Activated T-cell treated with anti-CD3 and anti-CD28 coated beads, Interleukin-2, amount 50 U/mL, for 24 hours (primary cell): Measurements from ENCODE around the gene VGLL2.
"Not testable (repeated sequence)": the region's sequence is repeated elsewhere in the genome, so short reads cannot be mapped to it uniquely, and the experiment has no call there.

ENCODE experiments used
- DNase-seq: peaks from one replicate; pipeline ENCODE4 v3.0.0-alpha.2; 2020
- H3K27ac Mint-ChIP-seq: 2 replicates; pipeline ENCODE4 v1.8.0; 2020; ENCODE audit warnings: mild to moderate bottlenecking, mixed read lengths
- H3K27me3 Mint-ChIP-seq: 2 replicates; pipeline ENCODE4 v1.8.0; 2020; ENCODE audit warnings: mixed read lengths
- H3K36me3 Mint-ChIP-seq: 2 replicates; pipeline ENCODE4 v1.8.0; 2020; ENCODE audit warnings: low read depth, mixed read lengths
- H3K4me1 Mint-ChIP-seq: 2 replicates; pipeline ENCODE4 v1.8.0; 2020; ENCODE audit warnings: low read depth, mixed read lengths
- H3K4me3 Mint-ChIP-seq: 2 replicates; pipeline ENCODE4 v1.8.0; 2020; ENCODE audit warnings: mild to moderate bottlenecking, moderate library complexity, mixed read lengths
- H3K9me3 Mint-ChIP-seq: 2 replicates; pipeline ENCODE4 v1.8.0; 2020; ENCODE audit warnings: mixed read lengths

Gene VGLL2, protein sequence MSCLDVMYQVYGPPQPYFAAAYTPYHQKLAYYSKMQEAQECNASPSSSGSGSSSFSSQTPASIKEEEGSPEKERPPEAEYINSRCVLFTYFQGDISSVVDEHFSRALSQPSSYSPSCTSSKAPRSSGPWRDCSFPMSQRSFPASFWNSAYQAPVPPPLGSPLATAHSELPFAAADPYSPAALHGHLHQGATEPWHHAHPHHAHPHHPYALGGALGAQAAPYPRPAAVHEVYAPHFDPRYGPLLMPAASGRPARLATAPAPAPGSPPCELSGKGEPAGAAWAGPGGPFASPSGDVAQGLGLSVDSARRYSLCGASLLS

DNA sequence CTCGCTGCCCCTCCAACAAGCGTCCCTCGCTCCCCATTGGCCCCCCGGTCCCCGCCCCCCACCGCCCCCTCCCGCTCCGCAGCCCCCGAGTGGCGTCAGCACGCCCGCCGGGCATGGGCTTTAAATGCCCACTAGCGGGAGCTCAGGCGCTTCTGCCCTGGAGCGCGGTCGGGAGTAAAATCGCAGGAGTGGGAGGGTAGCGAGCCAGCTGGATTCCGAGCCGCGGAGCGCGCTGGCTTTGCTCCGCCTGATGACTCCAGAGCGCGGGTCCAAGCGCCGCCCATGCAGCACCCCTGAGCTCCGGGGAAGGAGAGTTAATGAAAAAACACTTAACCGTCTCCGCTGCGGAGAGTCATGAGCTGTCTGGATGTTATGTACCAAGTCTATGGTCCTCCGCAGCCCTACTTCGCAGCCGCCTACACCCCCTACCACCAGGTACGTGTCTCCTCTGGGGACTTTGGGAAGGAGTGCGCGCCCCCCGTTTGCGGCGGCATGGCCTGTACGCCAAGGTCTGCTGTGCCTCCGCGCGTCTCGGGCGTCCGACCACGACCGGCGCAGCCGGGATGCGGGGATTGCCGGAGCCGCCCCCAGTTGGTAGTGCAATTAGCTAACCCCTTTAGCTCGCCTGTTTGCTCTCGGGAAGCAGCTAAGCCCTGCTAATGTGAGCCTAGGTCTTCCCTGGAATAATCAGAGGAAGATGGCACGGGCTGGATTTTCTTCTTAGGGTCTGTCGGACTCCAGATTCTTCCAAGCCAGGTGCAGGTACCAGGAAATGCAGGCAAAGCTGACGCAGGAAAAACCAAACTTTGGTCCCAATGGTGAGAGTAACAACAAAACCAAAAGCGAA, at the start of gene VGLL2:
Gene VGLL2 (plus strand): TSS at position 149 of the 847 bp plus-strand sequence. CDS start 206 bp downstream, at position 355.
- Mint-ChIP-seq H3K27ac (no peak within 1 kb of the TSS), H3K36me3 (no peaks in the 10 kb centered on the region), H3K4me3 (peak within 1 kb of the TSS; percentile 67), H3K4me1 (peaks cover 22% of the 10 kb centered on the region), H3K27me3 (peaks cover 93% of the 10 kb centered on the region), H3K9me3 (peaks cover 3% of the 10 kb centered on the region)
- DNase-seq: peak; percentile 35

DNA sequence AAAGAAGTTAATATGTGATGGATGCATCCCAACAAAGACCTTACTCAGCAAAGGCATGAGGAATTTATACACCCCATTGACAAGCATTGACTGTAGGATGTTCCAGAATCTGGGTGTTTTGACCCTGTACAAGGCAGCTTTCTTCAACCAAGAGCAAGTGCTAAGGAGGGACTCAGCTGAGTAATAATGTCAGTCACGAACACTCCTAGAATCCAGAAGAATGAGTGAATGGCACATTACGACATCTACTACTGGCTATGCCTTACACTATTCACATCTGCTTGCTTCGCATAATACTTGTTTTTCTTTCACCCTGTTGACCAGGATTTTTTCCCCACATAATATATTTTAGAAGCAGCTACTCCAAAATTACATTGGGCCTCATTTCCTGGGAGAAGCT, 42.5 kb upstream of the VGLL2 start:
- no peaks in the 10 kb centered on the region for H3K36me3 Mint-ChIP-seq
- no peaks in the 10 kb centered on the region for H3K4me1 Mint-ChIP-seq
- H3K27me3 Mint-ChIP-seq: no peaks in the 10 kb centered on the region
- no peak for DNase-seq
- no peak overlapping the region for H3K27ac Mint-ChIP-seq
- no peak overlapping the region for H3K4me3 Mint-ChIP-seq
- no peaks in the 10 kb centered on the region for H3K9me3 Mint-ChIP-seq

DNA sequence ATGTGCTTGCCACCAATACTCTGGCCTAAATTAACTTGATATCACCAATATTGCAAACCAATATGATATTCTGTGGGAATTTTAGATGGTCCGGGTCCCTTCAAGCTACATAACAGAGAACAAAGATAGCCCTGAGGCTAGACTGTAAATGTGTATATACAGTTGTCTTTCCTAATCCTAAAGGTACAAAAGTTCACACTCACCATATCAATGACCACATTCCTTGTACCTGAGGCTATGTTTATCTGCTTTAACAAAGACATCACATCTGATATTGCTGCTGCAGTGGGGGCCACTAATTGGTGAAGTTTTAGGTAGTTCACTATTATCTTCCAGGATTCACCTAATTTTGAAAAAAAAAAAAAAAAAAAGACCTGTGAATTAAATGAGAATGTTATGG, 38.6 kb upstream of the VGLL2 start:
- Mint-ChIP-seq H3K36me3 (no peaks in the 10 kb centered on the region), H3K27ac (no peak overlapping the region), H3K4me1 (no peaks in the 10 kb centered on the region), H3K27me3 (peaks cover 3% of the 10 kb centered on the region), H3K4me3 (no peak overlapping the region), H3K9me3 (peaks cover 6% of the 10 kb centered on the region)
- no peak for DNase-seq

DNA sequence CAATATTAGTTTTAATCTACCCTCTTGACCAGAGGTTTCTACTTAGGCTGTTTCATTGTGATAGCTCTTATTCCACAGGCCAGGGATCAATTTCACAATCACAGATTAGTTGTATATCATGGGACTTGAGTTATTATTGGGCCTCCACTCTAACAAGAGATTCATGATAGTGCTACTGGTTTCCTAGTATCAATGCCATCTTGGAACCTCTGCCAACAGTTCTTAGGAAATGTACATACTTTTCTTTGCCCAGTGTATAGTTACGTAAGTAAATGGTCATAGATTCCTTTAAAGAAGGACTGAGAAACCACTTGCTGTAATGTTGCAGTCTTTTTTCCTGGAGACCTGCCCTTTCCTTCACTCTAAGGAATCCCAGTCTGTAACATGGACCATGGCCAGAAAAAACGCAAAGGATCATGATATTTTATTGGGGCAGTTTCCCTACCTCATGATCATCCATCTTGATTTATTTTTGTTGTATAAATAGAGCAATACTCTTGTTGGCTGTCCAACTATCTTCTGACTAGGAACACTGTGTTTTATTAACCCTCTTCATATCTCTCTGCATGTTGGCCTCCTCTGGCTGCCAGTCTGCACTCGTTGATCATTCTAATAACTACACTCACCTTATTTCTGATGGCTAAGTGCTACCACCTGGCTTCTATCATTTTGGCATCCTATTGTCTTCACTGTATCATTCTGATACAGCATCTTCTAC, 38.0 kb upstream of the VGLL2 start:
- Mint-ChIP-seq H3K36me3 (no peaks in the 10 kb centered on the region), H3K4me3 (no peak overlapping the region), H3K4me1 (no peaks in the 10 kb centered on the region), H3K27me3 (peaks cover 3% of the 10 kb centered on the region), H3K9me3 (peaks cover 6% of the 10 kb centered on the region), H3K27ac (no peak overlapping the region)
- DNase-seq: no peak

DNA sequence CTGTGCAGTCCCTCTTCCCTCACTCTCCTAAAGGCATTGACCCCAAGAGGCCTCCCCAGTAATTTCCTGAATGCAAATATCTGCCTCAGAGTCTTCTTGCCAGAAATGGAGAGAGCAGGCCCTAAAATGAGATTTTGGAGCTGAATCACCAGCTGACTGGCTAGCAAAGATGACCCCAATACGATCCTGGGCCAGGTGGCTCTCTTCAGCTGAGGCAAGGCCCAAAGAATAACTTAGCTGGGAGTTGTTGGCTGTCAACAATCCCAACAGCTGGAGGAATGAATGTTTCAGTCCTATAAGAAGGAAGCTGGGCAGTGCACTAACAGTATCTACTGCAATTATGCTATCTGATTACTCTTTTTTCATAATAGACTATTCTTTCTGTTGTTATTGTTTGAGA, 37.2 kb upstream of the VGLL2 start:
- Mint-ChIP-seq H3K27ac (no peak overlapping the region), H3K36me3 (no peaks in the 10 kb centered on the region), H3K4me3 (no peak overlapping the region), H3K27me3 (peaks cover 3% of the 10 kb centered on the region), H3K9me3 (peaks cover 6% of the 10 kb centered on the region), H3K4me1 (no peaks in the 10 kb centered on the region)
- DNase-seq: no peak

DNA sequence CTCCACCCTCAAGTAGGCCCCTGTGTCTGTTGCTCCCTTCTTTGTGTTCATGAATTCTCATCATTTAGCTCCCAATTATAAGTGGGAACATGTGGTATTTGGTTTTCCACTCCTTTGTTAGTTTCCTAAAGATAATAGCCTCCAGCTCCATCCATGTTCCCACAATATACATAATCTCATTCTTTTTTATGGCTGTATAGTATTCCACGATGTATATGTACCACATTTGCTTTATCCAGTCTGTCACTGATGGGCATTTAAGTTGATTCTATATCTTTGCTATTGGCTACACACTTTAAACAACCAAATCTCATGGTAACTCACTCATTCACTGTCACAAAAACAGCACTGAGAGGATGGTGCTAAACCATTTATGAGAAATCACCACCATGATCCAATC, 35.5 kb upstream of the VGLL2 start:
- Mint-ChIP-seq H3K27me3 (peaks cover 3% of the 10 kb centered on the region), H3K36me3 (no peaks in the 10 kb centered on the region), H3K9me3 (peaks cover 6% of the 10 kb centered on the region), H3K27ac (no peak overlapping the region), H3K4me1 (no peaks in the 10 kb centered on the region), H3K4me3 (no peak overlapping the region)
- DNase-seq: no peak

DNA sequence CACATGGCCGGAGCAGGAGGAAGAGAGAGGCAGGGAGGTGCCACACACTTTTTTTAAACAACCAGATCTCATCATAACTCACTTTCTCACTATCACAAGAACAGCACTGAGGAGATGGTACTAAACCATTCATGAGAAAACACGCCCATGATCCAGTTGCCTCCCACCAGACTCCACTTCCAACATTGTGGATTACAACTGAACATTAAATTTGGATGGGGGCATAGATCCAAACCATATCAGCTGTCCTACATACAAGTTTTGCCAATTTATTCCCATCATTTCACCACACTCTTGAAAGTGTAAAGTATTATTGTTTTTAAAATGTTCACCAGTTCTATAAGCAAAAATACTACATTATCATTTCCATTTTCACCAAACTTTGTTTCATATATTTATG, 33.9 kb upstream of the VGLL2 start:
- Mint-ChIP-seq H3K4me1 (no peaks in the 10 kb centered on the region), H3K27me3 (peaks cover 3% of the 10 kb centered on the region), H3K27ac (no peak overlapping the region), H3K9me3 (peaks cover 6% of the 10 kb centered on the region), H3K4me3 (no peak overlapping the region), H3K36me3 (no peaks in the 10 kb centered on the region)
- no peak for DNase-seq

DNA sequence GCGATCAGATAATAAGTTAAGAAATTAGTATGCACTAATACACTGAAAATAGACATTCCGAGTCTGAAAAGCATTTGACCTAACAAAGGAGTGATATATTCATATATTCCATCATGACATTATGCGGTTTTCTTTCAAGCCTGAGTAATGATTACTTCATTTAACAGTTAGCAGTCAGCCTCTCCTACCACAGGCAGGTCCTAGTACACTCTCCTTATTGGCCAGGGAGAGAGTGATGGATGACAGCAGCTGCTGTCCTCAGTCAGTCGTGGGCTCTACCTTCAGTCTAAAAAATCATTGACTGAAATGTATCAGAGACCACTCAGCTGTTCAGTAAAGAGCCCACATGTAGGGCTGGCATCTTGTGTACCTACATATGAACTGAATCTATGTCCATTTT, 33.2 kb upstream of the VGLL2 start:
- Mint-ChIP-seq H3K27me3 (peaks cover 3% of the 10 kb centered on the region), H3K4me1 (no peaks in the 10 kb centered on the region), H3K36me3 (no peaks in the 10 kb centered on the region), H3K4me3 (no peak overlapping the region), H3K27ac (no peak overlapping the region), H3K9me3 (peaks cover 6% of the 10 kb centered on the region)
- DNase-seq: no peak

DNA sequence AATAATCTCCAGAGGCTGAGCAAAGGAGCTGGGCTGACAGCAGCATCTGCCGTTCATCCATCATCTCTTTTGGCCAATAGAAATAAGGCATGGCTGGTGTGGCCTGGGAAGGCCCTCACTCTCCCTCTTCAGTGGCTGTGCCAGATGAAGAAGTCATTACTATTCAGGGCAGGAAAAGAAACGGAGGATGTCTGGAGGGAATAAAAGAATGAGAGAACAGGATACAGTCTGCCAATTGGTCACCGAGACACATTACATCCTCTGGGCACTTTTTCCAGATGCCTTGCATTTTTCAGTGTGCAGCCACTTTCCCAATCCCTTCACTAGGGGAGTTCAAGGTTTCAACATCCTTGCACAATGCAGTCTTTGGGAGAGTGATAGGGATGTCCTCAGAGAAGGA, 32.2 kb upstream of the VGLL2 start:
- Mint-ChIP-seq H3K36me3 (no peaks in the 10 kb centered on the region), H3K9me3 (peaks cover 6% of the 10 kb centered on the region), H3K27ac (no peak overlapping the region), H3K4me1 (no peaks in the 10 kb centered on the region), H3K27me3 (peaks cover 3% of the 10 kb centered on the region), H3K4me3 (no peak overlapping the region)
- no peak for DNase-seq

DNA sequence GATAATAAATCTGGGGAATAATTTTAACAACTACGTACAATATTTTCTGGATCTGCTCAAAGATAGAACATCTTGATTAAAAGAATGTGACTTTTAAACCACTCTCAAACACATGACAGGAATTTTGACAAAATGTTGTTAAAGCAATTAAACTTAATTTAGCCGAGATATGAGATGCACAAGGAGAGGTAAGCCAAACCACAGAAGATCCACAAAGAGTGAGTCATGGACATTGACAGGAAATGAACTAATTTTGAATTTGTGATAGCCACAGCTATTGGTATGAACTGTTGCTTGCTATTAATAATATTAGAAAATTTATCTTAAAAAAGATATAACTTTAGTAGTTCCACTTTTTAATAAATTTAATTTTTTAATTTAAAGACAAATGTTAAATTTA, 27.8 kb upstream of the VGLL2 start:
- no peak for DNase-seq
- no peak overlapping the region for H3K4me3 Mint-ChIP-seq
- no peak overlapping the region for H3K27ac Mint-ChIP-seq
- H3K36me3 Mint-ChIP-seq: no peaks in the 10 kb centered on the region
- H3K4me1 Mint-ChIP-seq: no peaks in the 10 kb centered on the region
- no peaks in the 10 kb centered on the region for H3K9me3 Mint-ChIP-seq
- no peaks in the 10 kb centered on the region for H3K27me3 Mint-ChIP-seq

DNA sequence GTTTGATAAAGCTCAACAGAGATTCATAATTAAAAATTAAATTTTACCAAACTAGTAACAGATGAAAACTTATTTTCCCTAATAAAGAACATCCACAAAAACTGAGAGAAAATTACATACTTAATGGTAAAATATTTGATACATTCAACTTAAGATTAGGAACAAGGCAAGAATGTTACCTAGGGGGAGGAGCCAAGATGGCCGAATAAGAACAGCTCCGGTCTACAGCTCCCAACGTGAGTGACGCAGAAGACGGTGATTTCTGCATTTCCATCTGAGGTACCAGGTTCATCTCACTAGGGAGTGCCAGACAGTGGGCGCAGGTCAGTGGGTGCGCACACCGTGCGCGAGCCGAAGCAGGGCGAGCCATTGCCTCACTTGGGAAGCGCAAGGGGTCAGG, 20.8 kb upstream of the VGLL2 start:
- peak overlapping the region; percentile 69 for H3K4me3 Mint-ChIP-seq
- not testable (repeated sequence) for H3K9me3 Mint-ChIP-seq, H3K4me1 Mint-ChIP-seq, H3K36me3 Mint-ChIP-seq, H3K27ac Mint-ChIP-seq, H3K27me3 Mint-ChIP-seq, DNase-seq

DNA sequence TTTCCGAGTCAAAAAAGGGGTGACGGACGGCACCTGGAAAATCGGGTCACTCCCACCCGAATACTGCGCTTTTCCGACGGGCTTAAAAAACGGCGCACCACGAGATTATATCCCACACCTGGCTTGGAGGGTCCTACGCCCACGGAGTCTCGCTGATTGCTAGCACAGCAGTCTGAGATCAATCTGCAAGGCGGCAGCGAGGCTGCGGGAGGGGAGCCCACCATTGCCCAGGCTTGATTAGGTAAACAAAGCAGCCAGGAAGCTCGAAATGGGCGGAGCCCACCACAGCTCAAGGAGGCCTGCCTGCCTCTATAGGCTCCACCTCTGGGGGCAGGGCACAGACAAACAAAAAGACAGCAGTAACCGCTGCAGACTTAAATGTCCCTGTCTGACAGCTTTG, 20.4 kb upstream of the VGLL2 start:
- H3K36me3 Mint-ChIP-seq, DNase-seq: not testable (repeated sequence)

DNA sequence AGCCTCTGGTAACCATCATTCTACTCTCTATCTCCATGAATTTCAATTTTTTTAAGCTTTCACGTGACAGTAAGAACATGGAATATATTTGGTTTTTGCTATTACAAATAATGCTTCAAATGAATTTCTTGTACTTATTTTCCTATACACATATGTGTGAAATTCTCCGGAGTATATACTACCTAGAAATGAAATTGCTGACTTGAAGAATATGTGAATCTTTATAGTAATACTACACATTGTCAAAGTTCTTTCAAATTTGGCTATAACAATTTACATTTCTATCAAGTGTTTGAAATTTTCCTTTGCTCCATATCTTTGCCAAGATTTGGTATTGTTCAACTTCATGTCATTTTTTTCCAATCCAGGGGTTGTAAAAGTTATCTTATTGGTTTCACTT, 11.6 kb upstream of the VGLL2 start:
- H3K9me3 Mint-ChIP-seq: no peaks in the 10 kb centered on the region
- H3K4me3 Mint-ChIP-seq: no peak overlapping the region
- H3K36me3 Mint-ChIP-seq: no peaks in the 10 kb centered on the region
- no peaks in the 10 kb centered on the region for H3K4me1 Mint-ChIP-seq
- H3K27me3 Mint-ChIP-seq: peaks cover 2% of the 10 kb centered on the region
- H3K27ac Mint-ChIP-seq: no peak overlapping the region
- DNase-seq: no peak

More for the DNA sequence above, 20.4 kb upstream of the VGLL2 start:
- H3K4me3 Mint-ChIP-seq: peak overlapping the region; percentile 69
- H3K9me3 Mint-ChIP-seq, H3K27ac Mint-ChIP-seq, H3K27me3 Mint-ChIP-seq, H3K4me1 Mint-ChIP-seq: not testable (repeated sequence)

DNA sequence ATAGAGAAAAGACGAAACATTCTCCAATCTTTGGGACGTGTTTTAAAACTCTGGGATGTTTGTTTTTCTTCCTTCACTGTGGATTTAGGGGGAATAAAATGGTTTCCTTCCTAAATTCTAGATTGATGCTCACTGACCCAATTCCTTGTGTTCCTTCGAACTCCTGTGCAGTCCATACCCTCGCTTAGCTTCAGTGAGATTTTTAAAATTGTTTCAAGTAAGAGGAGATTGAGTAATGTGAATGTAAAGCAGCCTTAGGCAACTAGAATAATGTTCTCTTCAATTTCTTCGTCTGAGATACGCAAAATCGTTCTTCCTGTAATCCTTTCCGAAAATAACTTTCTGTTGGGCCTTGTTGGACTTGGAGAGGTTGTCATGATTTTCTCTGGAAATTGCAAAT, 2.6 kb upstream of the VGLL2 start:
- Mint-ChIP-seq H3K36me3 (no peaks in the 10 kb centered on the region), H3K4me3 (no peak overlapping the region), H3K9me3 (peaks cover 3% of the 10 kb centered on the region), H3K27me3 (peaks cover 76% of the 10 kb centered on the region), H3K4me1 (peaks cover 20% of the 10 kb centered on the region), H3K27ac (no peak overlapping the region)
- DNase-seq: no peak
